ENCODE data around the gene CACNA1E.

GRCh38 chr1:181630838-181631237 is 147.5 kb downstream of the CACNA1E start:
- TF ChIP-seq, protein P1, sequence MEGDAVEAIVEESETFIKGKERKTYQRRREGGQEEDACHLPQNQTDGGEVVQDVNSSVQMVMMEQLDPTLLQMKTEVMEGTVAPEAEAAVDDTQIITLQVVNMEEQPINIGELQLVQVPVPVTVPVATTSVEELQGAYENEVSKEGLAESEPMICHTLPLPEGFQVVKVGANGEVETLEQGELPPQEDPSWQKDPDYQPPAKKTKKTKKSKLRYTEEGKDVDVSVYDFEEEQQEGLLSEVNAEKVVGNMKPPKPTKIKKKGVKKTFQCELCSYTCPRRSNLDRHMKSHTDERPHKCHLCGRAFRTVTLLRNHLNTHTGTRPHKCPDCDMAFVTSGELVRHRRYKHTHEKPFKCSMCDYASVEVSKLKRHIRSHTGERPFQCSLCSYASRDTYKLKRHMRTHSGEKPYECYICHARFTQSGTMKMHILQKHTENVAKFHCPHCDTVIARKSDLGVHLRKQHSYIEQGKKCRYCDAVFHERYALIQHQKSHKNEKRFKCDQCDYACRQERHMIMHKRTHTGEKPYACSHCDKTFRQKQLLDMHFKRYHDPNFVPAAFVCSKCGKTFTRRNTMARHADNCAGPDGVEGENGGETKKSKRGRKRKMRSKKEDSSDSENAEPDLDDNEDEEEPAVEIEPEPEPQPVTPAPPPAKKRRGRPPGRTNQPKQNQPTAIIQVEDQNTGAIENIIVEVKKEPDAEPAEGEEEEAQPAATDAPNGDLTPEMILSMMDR (conservative IDR thresholded peaks at IDR 0.05; ENCODE audit: low read length) = no peak
- TF ChIP-seq EZH2phosphoT487 (IDR thresholded peaks at IDR 0.05; ENCODE audit: borderline replicate concordance, low read depth, low read length) = no peak

Data from OCI-LY7 (cell line).